HUDEP-2 (cell line): ENCODE data around the gene HID1.

ENCODE experiments used
- DNase-seq, 76 experiments: peaks; one replicate each; lab custom pipeline; 2025; ENCODE audit not compliant: unreplicated experiment in 76 of 76; lab: John Stamatoyannopoulos, UW

HID1 gene

GRCh38 chr17:74951680-74952421, 20.7 kb downstream of the HID1 start:
- no peak for DNase-seq

DNA sequence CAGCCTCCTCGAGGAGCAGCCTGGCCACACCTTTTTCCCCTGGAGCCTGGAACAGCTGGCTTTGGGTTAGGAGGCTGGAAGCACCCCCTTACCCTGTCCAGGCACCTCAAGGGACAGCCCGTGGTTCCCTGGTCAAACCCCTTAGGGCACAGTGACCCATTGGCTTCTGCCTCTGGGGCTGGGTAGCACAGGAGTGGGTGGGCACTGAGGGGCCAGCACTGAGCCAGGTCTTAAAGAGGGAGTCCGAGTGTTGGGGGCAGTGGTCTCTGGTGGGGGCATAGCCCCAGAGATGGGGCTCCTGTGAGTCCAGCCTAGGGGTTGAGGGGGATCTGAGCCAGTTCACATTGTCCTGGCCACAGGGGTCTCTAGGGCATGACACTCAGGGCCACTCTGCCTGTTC, 21.5 kb downstream of the HID1 start:
- no peak for DNase-seq

- no peak for DNase-seq
Observed at GRCh38 chr17:74950207-74950606, 22.4 kb downstream of the HID1 start.

GRCh38 chr17:74949455-74950115, 23.0 kb downstream of the HID1 start:
- no peak for DNase-seq

GRCh38 chr17:74947041-74947754, 25.4 kb downstream of the HID1 start:
- DNase-seq = no peak

DNA sequence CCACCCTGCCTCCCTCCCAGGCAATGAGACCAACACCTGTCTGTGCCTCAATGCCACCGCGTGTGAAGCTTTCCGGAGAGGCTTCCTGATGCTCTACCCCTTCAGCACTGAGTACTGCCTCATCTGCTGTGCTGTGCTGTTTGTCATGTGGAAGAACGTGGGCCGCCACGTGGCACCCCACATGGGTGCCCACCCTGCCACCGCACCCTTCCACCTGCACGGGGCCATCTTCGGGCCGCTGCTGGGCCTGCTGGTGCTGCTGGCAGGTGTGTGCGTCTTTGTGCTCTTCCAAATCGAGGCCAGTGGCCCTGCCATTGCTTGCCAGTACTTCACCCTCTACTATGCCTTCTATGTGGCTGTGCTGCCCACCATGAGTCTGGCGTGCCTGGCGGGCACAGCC, 25.9 kb downstream of the HID1 start:
- DNase-seq = no peak

GRCh38 chr17:74945543-74945942, 27.0 kb downstream of the HID1 start:
- no peak for DNase-seq

DNA sequence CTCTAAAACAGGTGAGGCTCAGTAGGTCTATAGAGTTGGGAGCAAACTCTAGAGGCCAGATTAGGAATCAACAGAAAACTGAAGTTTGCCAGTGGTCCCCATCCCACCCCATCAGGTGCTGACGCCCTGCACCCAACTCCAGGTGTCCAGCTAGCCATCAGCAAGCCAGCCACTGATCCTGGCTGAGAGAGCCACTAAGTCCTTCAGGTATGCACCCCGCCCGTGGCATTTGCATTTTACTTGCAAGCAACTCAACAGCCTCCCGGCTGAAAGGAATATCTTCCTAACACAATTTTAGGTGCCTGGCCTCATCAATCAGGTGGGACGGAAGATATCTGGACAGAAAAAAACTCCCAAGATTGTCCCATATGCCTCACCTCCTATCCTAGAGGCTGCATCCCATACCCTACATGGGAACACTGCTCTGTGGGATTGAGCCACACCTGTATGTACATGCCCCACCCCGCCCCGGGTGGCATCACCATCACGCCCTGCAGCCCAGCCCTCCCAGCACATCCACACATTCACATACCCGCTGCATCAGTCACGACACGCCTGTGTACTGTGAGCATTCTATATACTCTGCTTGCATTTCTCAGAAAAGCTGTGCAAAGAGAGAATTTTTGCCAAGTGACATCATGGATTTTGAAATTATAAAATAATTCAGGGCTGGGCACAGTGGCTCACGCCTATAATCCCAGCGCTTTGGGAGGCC, 28.6 kb downstream of the HID1 start:
- DNase-seq = no peak

- no peak for DNase-seq
Observed at GRCh38 chr17:74941128-74941725, 31.3 kb downstream of the HID1 start.

- DNase-seq = no peak
Observed at GRCh38 chr17:74939534-74939933, 33.0 kb downstream of the HID1 start.

DNA sequence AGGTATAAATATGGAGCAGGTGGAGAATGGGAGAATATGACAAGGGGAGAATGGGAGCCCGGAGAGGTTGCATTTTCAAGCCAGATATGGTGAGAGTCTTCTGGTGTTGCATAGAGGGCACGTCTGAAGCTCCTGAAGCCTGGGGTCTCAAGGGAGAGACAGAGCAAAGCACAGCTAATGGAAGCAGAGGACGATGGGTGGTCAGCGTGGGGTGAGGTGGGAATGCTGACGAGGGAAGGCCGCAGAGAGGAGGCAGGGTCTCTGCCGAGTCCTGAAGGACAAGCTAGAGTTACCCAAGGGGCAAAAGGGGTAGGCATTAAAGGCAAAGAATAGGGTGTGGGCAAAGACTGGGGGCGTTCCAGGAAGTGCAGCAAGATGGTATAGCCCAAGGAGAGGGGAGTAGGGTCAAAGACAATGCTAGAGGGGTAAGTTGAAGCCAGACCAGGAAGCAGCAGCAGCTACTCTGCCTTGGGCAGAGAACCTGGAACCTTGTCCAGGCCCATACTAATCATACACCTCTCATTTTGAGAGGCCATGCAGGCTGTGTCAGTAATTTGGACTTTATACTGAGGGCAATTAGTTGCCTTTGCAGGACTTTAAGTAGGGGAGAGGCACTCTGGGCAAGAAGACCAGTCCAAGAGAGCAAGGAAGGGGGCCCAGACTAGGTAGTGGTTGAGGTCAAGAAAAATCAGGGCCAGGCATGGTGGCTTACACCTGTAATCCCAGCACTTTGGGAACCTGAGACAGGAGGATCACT, 34.2 kb downstream of the HID1 start:
- DNase-seq = no peak

GRCh38 chr17:74937064-74938051, 35.2 kb downstream of the HID1 start:
- no peak for DNase-seq

DNA sequence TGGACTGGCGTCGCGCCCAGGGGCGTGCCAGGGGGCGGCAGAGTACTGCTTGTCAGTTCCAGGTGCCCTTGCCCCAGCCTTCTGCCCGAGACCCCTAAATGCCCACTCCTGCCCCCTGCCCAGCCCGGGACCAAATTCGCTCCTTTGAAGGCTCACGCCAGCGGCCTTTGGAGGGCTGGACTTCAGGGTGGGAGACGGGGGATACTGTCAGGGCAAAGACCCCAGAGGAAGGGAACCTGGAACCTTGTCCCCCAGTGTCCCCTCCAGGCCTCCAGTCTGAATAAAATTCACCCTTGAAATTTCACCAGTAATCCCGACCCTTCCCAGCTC, 36.1 kb downstream of the HID1 start:
- no peak for DNase-seq

GRCh38 chr17:74935585-74936469, 36.7 kb downstream of the HID1 start, which contains the start of gene OTOP3:
Gene OTOP3, plus strand, starts transcription at chr17:74935898. Its CDS starts 24 bp downstream, at chr17:74935922.
- DNase-seq = no peak

DNA sequence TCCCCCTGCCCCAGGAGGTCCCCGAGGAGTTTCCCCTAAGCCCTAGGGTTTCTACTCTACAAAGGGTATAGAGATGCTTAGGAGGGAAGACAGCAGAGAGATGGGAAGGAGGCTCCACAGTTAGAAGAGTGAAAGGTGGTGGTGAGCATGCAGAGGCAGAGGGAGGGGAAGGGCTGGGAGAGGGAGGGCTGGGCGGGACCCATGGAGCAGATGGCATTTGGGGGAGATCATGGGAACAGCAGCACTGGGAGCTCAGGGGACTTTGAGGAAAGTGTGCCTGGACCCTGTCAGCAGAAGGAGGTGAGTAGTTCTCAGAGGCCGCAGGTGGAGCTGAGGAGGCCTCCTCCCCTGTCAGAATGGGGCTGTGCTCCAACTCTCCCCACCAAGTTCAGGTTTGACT, 37.5 kb downstream of the HID1 start:
- DNase-seq = no peak

DNA sequence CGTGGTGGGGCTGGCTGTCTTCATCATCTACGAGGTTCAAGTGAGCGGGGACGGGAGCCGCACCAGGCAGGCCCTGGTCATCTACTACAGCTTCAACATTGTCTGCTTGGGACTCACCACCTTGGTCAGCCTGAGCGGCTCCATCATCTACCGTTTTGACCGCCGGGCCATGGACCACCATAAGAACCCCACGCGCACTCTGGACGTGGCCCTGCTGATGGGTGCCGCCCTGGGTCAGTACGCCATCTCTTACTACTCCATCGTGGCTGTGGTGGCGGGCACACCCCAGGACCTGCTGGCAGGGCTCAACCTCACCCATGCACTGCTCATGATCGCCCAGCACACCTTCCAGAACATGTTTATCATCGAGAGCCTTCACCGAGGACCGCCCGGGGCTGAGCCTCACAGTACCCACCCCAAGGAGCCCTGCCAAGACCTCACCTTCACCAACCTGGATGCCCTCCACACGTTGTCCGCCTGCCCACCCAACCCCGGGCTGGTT, 42.0 kb downstream of the HID1 start:
- peak in 1 of 76 experiments; percentile 24 for DNase-seq

DNA sequence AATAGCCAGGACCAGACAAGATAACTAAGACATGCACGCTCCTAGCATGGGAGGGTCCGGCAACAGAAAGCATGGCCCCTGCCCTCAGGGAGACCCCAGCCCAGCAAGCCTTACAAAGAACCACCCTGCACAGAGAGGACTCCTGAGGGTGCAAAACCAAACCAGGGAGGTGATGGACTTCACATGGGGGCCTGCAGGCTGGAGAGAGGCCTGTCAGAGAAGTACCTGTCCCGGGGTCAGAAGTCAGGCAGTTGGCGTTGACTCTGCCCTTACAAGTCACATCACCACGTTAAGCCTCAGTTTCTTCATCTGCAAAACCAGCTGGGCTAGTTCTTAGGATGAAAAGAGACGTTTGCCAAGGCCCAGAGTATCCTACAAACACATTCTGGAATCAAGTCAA, 43.8 kb downstream of the HID1 start:
- DNase-seq = no peak

DNA sequence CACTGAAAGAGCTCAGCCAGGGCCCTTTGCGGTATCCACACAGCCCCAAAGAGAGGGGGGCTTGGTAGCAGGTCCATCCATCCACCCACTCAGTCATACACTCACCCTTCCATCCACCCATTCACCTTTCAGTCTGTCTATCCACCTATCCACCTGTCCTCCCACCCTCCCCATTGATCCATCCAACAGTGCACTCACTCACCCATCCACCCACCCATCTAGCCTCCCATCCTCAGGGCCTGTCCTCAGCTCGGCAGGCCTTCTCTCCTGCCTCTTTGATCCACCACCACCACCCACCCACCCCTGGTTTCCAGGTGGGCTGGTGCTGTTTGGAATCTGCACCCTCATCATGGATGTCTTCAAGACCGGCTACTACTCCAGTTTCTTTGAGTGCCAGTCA, 47.3 kb downstream of the HID1 start:
- DNase-seq = no peak
